AG10803 (cell line): ENCODE results near the gene CDH11.
A peak's percentile ranks its signal among the peaks of the same experiment; 100 is the strongest.

ENCODE experiments used
- DNase-seq: peaks from one replicate; pipeline ENCODE4 v3.0.0; 2010; ENCODE audit warnings: low read depth
- H3K4me3 ChIP-seq: 2 replicates; pipeline ENCODE4 v1.5.1; 2011; ENCODE audit warnings: mild to moderate bottlenecking, low read length, control low read depth
- TF ChIP-seq, protein P1 (sequence below): conservative IDR thresholded peaks from 2 replicates; pipeline ENCODE4 v1.5.1; 2011; ENCODE audit warnings: mild to moderate bottlenecking, low read length, control low read depth, inconsistent platforms

Gene CDH11

DNA sequence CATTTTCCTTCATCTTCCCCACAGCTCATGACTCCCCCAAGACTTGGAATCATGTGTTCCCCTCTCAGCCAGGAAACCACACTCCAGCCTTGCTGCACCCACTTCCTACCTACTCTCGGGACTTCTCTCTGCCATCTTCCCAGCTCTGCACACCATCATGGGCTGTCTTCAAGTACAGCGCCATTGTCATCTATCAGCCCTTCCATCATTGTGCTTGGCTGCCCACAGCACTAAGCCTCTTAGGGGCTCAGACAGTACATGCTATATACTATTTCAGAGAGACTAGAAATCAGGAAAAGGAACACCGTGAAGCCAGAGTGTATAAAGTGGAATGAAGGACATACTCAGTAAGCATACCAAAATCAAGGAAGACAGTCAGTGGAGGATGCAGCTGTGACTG is 64.7 kb downstream of the CDH11 start:
- DNase-seq, result no peak

DNA sequence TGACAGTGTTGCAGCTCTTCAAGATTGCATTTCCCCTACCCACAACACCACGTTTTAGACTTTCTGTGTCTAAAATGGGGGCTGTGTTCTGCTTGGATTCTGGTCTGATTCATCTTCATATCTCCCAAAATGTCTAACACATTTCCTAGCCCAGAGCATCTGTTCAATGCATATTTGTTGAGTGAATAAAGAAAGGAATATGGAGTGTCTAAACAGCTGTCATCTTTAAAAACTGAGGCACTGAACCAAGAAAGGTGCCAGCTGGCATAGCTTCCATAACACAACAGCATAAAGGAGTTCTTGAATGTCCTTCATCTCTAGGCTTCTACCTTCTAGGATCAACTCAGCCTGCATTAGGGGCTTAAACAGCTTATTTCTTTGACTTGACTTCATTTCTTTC is 67.4 kb downstream of the CDH11 start:
- TF ChIP-seq, protein P1, sequence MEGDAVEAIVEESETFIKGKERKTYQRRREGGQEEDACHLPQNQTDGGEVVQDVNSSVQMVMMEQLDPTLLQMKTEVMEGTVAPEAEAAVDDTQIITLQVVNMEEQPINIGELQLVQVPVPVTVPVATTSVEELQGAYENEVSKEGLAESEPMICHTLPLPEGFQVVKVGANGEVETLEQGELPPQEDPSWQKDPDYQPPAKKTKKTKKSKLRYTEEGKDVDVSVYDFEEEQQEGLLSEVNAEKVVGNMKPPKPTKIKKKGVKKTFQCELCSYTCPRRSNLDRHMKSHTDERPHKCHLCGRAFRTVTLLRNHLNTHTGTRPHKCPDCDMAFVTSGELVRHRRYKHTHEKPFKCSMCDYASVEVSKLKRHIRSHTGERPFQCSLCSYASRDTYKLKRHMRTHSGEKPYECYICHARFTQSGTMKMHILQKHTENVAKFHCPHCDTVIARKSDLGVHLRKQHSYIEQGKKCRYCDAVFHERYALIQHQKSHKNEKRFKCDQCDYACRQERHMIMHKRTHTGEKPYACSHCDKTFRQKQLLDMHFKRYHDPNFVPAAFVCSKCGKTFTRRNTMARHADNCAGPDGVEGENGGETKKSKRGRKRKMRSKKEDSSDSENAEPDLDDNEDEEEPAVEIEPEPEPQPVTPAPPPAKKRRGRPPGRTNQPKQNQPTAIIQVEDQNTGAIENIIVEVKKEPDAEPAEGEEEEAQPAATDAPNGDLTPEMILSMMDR, result no peak
- H3K4me3 ChIP-seq, result no peak overlapping the region
- peak; percentile 39 for DNase-seq

More for the DNA sequence above, 64.7 kb downstream of the CDH11 start:
- TF ChIP-seq, protein P1, result no peak
- no peak overlapping the region for H3K4me3 ChIP-seq

DNA sequence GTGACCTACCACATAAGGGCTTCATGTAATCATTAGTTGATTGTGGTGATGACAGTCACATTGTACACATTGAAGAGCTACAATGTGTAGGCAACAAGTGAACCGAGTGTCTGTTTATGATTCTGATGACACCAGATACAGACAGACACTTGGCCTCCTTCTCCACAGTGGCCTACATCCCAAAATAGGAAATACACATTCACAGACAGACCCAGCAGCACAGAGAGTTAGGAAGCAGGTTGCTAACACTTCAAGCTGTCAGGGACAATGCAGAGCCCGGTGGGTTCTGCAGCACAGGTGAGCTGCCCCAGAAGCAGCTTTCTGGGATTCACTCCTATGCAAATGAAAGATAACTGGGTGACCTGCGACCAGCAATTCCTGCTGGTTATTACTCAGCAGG is 72.2 kb downstream of the CDH11 start:
- DNase-seq, result no peak
- H3K4me3 ChIP-seq, result no peak overlapping the region
- TF ChIP-seq, protein P1, result no peak

DNA sequence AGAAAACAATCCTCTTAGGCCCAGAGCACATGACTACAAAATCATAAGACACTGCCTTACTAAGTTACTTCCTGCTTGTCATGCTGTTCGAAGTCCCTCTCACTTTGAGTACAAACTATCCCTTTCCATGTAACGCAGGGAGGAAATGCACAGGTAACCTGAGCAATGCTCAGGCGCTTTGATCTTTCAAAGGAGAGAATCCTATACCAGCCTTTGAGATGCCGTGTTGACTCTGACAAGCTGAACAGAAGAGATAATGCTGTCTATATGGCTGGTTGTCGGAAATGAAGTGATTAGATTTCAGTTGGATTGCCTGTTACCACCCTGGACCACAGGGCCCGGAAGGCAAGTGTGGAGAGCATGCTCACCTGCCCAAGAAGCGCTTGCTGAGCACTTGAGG is 75.9 kb downstream of the CDH11 start:
- no peak for DNase-seq
- no peak overlapping the region for H3K4me3 ChIP-seq
- TF ChIP-seq, protein P1, result no peak

DNA sequence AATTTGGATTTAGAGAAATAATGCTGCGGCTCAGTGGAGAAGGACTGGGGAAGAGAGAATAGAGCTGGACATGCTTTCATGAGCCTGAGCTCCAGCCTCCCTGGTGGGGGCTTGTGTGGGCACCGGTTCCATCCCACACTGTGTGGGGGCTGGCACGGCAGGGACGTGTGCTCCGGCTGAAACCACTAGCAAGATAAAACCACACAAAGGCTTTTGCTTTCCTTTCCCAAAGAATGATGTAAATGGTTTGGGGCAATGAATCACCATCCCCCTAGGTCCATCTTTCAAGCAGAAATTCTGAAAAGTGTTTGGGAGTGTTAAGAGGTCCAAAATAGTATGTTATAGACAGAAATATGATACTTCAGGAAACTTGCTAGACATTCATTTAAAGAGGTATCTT is 77.0 kb downstream of the CDH11 start:
- H3K4me3 ChIP-seq, result no peak overlapping the region
- DNase-seq, result peak; percentile 50
- TF ChIP-seq, protein P1, result no peak

DNA sequence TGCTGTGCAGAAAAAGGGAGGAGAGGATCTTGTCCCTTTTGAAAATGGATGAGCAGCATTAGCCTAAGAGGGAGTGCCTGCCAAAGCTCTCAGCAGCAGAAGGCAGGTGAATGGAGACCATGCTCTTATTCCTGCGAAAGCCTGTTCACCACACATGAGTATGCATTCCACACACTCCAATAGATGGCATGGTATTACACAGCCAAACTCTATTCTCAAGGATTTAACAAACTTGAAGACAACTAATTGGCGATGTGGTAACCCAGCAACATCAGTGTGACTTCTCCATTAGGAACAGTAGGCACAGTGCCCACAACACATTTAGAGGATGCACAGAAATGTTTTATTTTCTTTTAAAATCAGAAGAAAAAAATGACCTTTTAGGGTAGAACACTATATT is 77.8 kb downstream of the CDH11 start:
- H3K4me3 ChIP-seq, result no peak overlapping the region
- TF ChIP-seq, protein P1, result no peak
- DNase-seq, result no peak

DNA sequence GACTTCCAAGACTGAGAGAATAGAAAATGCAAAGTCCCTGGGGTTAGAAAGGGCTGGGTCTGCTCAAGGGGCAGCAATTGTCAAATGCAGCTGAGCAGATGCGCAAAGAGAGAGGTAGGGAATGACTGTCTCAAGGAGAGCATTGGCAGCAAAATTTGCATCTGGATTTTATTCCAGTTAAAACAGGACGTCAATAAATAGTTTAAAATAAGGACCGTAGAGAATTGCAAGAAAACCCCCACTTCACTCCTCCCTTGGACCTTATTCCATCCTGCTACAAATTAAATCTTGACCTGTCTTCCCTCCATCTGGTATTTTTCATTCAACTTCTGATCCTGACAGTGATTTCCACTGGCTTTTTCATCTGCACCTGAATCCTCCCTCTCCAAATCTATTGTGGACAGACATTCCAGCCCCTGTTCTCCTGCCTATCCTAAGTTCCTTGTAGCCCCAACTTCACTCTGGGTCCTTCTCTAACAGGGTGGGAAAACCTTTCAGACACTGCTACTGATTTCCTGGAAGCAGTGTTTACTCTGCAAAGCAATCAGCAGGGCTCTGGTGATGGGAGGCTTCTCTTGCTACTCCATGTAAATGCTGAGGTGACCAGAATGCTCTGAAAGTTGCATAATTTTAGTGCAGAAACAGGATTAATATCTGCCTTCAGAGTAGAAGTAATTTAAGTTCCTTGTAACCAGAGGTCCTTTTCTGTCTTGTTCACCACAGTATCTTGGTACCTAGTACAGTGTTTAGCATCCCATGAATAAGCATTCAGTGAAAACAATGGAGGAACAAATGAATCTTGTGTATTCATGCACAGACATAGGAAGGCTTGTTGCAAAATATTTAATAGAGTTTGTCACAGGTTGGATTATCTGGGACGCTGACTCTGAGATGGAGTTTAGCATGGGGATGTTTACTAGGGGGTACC is 79.2 kb downstream of the CDH11 start:
- DNase-seq, result no peak
- TF ChIP-seq, protein P1, result no peak
- H3K4me3 ChIP-seq, result no peak overlapping the region
